AG04450 (cell line): ENCODE results near the gene KNDC1. TPM values are rescaled to one million over a fixed set of nuclear protein-coding genes. Genes with fewer than 3 reads are reported as not detected.
"Not testable (repeated sequence)": the region's sequence is repeated elsewhere in the genome, so short reads cannot be mapped to it uniquely, and the experiment has no call there.

ENCODE experiments used
- CTCF ChIA-PET: fragments of 300-600, 350-600 bp; formaldehyde crosslinking; extraction: SDS; loops from one replicate; lab custom pipeline; 2022; ENCODE audit warnings: antibody characterized with exemption, inconsistent platforms; lab: Charles Lee
- POLR2A ChIA-PET: fragments of 350-600 bp; formaldehyde crosslinking; extraction: SDS; loops from one replicate; lab custom pipeline; 2021; ENCODE audit warnings: antibody characterized with exemption, inconsistent platforms; lab: Yijun Ruan, JAX
- DNase-seq: peaks from one replicate; pipeline ENCODE4 v3.0.0-alpha.2; 2011; ENCODE audit warnings: low read depth, low spot score
- H3K27ac ChIP-seq: one replicate; pipeline ENCODE4 v1.5.1; 2012; ENCODE audit warnings: low read depth, low read length, control low read depth
- H3K27me3 ChIP-seq: one replicate; pipeline ENCODE4 v1.6.0; 2012; ENCODE audit warnings: low read length; ENCODE audit not compliant: control insufficient read depth, insufficient read depth
- H3K4me3 ChIP-seq: 2 replicates; pipeline ENCODE4 v1.5.1; 2011; ENCODE audit warnings: mild to moderate bottlenecking, low read depth, low read length, control low read depth
- H3K9me3 ChIP-seq: 2 replicates; pipeline ENCODE4 v1.5.1; 2012; ENCODE audit warnings: low read length; ENCODE audit not compliant: control insufficient read depth, insufficient read depth
- polyA plus RNA-seq: library from polyadenylated mRNA; depleted of rRNA; stranded (reverse); fragments of >200 nt; gene quantifications from 2 replicates; pipeline ENCODE4 v1.2.3, GENCODE V29; 2011
- TF ChIP-seq, protein P1 (sequence below): IDR thresholded peaks from 2 replicates; pipeline ENCODE4 v1.5.1; 2011; ENCODE audit warnings: low read depth, low read length, control low read depth, inconsistent platforms

The KNDC1 gene
- polyA plus RNA-seq, 1 experiment = 0.46 TPM

DNA sequence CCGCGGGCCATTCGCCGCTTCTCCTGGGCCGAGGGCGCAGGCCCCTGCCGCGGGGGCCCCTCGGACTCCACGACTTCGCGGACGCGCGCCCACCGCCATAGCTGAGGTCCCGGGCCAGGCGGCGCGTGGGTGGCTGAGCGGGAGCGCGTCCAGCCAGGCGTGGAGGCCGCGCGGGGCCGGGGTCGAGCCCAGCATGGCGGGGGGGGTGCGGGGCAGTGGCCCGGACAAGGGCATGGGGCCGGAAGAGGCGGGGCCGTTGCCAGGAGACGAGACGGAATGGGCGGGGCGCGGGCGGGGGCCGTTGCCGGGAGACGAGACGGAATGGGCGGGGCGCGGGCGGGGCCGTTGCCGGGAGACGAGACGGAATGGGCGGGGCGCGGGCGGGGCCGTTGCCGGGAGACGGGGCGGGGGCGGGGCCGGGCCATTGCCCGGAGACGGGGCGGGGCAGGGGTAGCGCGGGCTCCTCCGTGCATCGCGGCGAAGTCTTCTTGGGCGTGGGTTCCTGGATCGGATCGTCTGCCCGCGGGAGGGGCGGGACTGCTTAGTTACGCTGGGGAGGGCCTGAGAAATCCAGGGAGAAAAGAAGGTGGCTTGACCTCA is 101.8 kb downstream of the KNDC1 start:
- no peaks in the 10 kb centered on the region; the same call in 1 of the 2 replicates for H3K9me3 ChIP-seq
- TF ChIP-seq, protein P1, sequence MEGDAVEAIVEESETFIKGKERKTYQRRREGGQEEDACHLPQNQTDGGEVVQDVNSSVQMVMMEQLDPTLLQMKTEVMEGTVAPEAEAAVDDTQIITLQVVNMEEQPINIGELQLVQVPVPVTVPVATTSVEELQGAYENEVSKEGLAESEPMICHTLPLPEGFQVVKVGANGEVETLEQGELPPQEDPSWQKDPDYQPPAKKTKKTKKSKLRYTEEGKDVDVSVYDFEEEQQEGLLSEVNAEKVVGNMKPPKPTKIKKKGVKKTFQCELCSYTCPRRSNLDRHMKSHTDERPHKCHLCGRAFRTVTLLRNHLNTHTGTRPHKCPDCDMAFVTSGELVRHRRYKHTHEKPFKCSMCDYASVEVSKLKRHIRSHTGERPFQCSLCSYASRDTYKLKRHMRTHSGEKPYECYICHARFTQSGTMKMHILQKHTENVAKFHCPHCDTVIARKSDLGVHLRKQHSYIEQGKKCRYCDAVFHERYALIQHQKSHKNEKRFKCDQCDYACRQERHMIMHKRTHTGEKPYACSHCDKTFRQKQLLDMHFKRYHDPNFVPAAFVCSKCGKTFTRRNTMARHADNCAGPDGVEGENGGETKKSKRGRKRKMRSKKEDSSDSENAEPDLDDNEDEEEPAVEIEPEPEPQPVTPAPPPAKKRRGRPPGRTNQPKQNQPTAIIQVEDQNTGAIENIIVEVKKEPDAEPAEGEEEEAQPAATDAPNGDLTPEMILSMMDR = no peak
- H3K4me3 ChIP-seq = peak overlapping the region; percentile 54
- no peak overlapping the region for H3K27ac ChIP-seq
- no peaks in the 10 kb centered on the region for H3K27me3 ChIP-seq
- no peak for DNase-seq
- CTCF ChIA-PET = interaction anchor here (0.6 to 0.9 kb wide), 2 partner anchors 68 to 1035 kb away, joined by 3 read pairs; no protein-coding TSS in a partner anchor
- POLR2A ChIA-PET = no interaction called here

DNA sequence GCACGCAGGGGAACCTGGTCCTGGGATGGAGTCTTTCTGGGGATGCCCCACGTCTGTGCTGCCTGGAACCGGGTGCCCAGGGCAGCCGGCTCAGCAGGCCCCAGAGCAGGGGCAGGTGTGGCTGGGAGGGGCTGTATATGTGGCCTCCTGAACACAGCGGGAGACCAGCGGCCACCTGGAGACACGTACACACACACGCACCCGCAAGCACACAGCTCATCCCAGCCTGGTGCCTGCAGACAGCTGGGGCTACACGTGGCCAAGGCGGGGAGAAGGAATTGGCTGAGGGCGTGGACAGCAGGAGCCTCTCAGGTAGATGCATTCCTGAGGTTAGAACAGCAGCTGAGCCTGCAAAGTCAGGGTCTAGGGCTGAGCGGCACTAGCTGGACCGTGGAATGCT is 102.7 kb downstream of the KNDC1 start:
- ChIA-PET CTCF (interaction anchor here (0.9 kb wide), 1 partner anchor 67 kb away, joined by 3 read pairs; no protein-coding TSS in a partner anchor), POLR2A (no interaction called here)
- H3K27ac ChIP-seq = no peak overlapping the region

DNA sequence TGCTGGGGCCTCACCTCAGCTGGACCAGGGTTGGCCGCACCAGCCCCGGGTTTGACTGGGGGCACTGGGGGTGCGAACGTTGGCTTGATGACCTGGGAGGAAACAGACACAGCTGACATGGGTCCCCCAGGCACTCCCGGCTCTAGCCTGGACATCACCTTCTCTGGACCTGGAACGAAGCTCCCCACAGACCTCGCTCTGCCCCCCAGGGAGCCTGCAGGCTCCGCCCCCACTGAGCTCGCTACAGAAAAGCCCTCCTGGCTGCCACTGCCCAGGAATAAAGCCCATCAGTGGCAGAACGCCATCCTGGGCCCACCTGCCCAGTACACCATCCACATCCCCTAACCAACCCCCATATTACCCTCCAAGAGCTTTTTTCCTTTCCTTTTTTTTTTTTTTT is 103.7 kb downstream of the KNDC1 start:
- ChIA-PET CTCF (interaction anchor here (1.0 to 1.2 kb wide), 2 partner anchors 66 to 120 kb away, joined by 4 to 6 read pairs; no protein-coding TSS in a partner anchor), POLR2A (no interaction called here)
- no peak overlapping the region for H3K4me3 ChIP-seq
- no peaks in the 10 kb centered on the region for H3K27me3 ChIP-seq
- DNase-seq = no peak
- TF ChIP-seq, protein P1 = no peak
- no peak overlapping the region for H3K27ac ChIP-seq
- no peaks in the 10 kb centered on the region; the same call in 1 of the 2 replicates for H3K9me3 ChIP-seq

More for the DNA sequence above, 102.7 kb downstream of the KNDC1 start:
- Histone ChIP-seq H3K27me3 (no peaks in the 10 kb centered on the region), H3K4me3 (no peak overlapping the region), H3K9me3 (no peaks in the 10 kb centered on the region; the same call in 1 of the 2 replicates)
- DNase-seq = no peak
- TF ChIP-seq, protein P1 = no peak

DNA sequence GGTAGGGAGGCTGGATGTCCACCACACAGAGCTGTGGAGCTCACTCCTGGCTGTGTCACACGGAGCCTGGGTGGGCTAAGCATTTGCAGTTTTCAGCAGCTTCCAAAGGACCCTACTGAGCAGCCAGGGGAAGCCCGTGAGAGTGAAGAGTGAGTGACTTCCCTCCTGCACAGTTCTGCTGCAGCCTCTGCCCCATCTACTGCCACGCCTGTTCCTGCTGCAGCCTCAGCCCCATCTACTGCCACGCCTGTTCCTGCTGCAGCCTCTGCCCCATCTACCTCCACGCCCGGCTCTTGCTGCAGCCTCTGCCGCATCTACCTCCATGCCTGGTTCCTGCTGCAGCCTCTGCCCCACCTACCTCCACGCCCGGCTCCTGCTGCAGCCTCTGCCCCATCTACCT is 104.4 kb downstream of the KNDC1 start:
- no peak overlapping the region for H3K27ac ChIP-seq
- DNase-seq = no peak
- TF ChIP-seq, protein P1 = no peak
- POLR2A ChIA-PET = no interaction called here
- no peaks in the 10 kb centered on the region; the same call in 1 of the 2 replicates for H3K9me3 ChIP-seq
- H3K4me3 ChIP-seq = no peak overlapping the region
- CTCF ChIA-PET = interaction anchor here (1.2 kb wide), 1 partner anchor 121 kb away, joined by 4 read pairs; no protein-coding TSS in a partner anchor
- H3K27me3 ChIP-seq = no peaks in the 10 kb centered on the region

DNA sequence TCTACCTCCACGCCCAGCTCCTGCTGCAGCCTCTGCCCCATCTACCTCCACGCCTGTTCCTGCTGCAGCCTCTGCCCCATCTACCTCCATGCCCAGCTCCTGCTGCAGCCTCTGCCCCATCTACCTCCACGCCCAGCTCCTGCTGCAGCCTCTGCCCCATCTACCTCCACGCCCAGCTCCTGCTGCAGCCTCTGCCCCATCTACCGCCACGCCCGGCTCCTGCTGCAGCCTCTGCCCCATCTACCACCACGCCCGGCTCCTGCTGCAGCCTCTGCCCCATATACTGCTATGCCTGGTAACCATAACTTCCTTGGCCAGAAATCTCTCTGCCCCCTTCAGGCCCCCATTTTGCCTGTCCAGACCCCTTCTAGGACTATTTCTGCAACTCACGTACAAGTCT is 105.0 kb downstream of the KNDC1 start:
- CTCF ChIA-PET, DNase-seq, POLR2A ChIA-PET, H3K9me3 ChIP-seq, H3K27ac ChIP-seq, H3K4me3 ChIP-seq, H3K27me3 ChIP-seq: not testable (repeated sequence)
